Kidney epithelial cell (primary cell): Measurements from ENCODE around the gene ARIH2. TPM values are rescaled to one million over a fixed set of nuclear protein-coding genes. Genes with fewer than 3 reads are reported as not detected.

ENCODE experiments used
- DNase-seq: peaks from one replicate; pipeline ENCODE4 v3.0.0-alpha.2; 2010; ENCODE audit warnings: low read depth
- H3K27me3 ChIP-seq: 2 replicates; pipeline ENCODE4 v1.6.0; 2011; ENCODE audit warnings: low read length; ENCODE audit not compliant: control insufficient read depth, insufficient read depth
- H3K36me3 ChIP-seq: 2 replicates; pipeline ENCODE4 v1.5.1; 2011; ENCODE audit warnings: low read length; ENCODE audit not compliant: control insufficient read depth, insufficient read depth
- H3K4me3 ChIP-seq: 2 replicates; pipeline ENCODE4 v1.5.1; 2011; ENCODE audit warnings: low read depth, mild to moderate bottlenecking, control low read depth, low read length
- CTCF ChIP-seq: IDR thresholded peaks from 2 replicates; pipeline ENCODE4 v1.5.1; 2011; ENCODE audit warnings: mild to moderate bottlenecking, moderate library complexity, low read length, control low read depth, inconsistent platforms; ENCODE audit not compliant: insufficient read depth, poor library complexity, severe bottlenecking
- total RNA-seq: library from RNA; depleted of rRNA; stranded (reverse); fragments of >200 nt; gene quantifications from 2 replicates; pipeline ENCODE4 v1.2.3, GENCODE V29; 2015

The ARIH2 gene
- total RNA-seq, 1 donor from 2014 or later = 99.9 TPM

GRCh38 chr3:48963591-48963990 is 44.9 kb downstream of the ARIH2 start:
- TF ChIP-seq CTCF = no peak
- no peak overlapping the region for H3K4me3 ChIP-seq
- H3K36me3 ChIP-seq = peaks cover 2% of the 10 kb centered on the region
- DNase-seq = no peak
- H3K27me3 ChIP-seq = no peaks in the 10 kb centered on the region

DNA sequence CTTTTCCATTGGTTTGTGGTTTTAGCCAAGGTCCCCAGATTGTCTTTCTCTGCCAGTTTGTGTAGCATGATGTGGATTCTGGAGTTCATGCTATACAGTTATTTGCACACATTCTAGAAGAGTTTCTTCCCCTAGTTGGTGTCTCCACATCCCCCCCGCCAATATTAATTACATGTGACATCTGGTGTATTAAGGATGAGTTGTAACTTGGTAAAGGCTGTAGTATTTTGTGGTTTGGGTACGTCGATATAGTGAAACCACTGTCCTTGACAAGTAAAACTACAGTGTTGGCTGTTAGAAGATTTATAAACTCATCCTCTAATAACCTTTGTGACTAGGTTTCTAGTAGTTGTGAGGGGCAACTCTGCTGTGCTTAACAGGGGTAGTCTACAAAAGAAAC is 47.7 kb downstream of the ARIH2 start:
- H3K4me3 ChIP-seq = no peak overlapping the region
- peaks cover 4% of the 10 kb centered on the region for H3K36me3 ChIP-seq
- DNase-seq = no peak
- TF ChIP-seq CTCF = no peak
- no peaks in the 10 kb centered on the region for H3K27me3 ChIP-seq

DNA sequence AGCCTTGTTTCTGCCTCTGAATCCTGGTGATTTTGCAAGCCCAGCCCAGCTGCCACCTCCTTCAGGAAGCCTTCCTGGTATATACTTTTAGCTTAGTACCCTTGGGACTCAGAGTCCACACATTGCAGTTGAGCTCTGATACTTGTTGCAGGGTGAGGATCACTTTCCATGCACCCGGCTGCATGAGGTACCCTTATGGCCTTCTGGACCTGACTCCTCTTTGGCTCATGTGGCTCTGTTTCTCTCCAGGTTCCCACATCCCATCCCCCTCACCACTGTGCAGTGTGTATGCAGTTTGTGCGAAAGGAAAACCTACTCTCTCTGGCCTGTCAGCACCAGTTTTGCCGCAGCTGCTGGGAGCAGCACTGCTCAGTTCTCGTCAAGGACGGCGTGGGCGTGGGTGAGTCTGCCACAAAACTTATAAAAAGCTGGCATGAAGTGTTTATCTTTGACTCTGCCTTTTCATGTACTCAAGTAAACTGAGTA is 48.3 kb downstream of the ARIH2 start:
- no peaks in the 10 kb centered on the region for H3K27me3 ChIP-seq
- DNase-seq = no peak
- peaks cover 4% of the 10 kb centered on the region for H3K36me3 ChIP-seq
- no peak overlapping the region for H3K4me3 ChIP-seq
- TF ChIP-seq CTCF = no peak

- no peak for DNase-seq
- Histone ChIP-seq H3K4me3 (no peak overlapping the region), H3K36me3 (peaks cover 7% of the 10 kb centered on the region), H3K27me3 (no peaks in the 10 kb centered on the region)
- no peak for TF ChIP-seq CTCF
These were observed 51.9 kb downstream of the ARIH2 start for GRCh38 chr3:48970586-48970985.

DNA sequence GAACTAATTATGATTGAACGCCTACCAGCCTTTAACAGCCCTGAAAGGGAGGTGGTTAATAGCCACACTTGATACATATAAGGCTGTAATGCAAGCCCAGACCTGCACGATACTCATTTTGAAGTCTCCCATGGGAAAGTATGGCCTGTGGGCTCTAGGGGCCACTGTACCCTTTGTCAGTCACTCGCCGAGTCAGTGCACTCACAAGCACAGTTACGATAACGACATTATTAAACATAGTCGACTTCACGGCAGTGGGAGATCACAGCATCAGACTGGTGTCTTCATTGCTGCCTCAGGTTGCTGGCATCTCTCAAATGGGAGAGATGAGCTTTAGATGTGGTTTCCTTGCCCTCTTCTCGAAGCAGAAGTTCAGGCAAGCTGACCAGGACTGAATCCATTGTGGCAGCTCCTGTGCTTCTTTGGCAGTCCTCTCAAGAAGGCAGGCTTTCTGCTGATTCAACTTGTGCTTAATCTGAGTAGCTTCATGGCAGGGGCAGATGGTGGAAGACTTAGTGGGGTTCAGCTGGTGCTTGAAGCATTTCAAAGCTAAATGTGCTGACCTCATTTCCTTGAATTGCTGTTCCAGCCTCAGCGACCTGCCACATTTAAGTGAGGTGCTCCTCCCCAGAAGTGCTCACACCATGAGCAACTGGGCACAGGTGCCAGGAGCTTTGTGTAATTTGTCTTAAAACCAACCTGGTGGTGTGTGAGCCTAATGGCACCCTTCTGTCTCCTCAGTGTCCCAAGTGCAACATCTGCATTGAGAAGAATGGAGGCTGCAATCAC is 55.6 kb downstream of the ARIH2 start:
- no peaks in the 10 kb centered on the region for H3K27me3 ChIP-seq
- H3K36me3 ChIP-seq = peaks cover 7% of the 10 kb centered on the region
- DNase-seq = no peak
- H3K4me3 ChIP-seq = no peak overlapping the region
- TF ChIP-seq CTCF = no peak

DNA sequence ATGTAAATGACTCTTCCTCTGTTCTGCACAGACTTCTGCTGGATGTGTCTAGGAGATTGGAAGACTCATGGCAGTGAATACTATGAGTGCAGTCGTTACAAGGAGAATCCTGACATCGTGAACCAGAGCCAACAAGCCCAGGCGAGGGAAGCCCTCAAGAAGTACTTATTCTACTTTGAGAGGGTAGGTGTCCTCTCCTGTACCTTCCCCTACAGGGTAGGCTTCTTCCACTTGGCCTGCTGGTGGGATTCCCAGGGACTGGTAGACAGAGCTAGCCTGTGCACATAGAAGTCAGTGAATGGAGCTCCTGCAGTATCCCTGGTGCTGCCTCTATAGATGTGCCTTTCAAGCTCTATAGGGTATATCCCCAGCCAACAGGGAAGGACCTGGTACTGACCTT is 60.8 kb downstream of the ARIH2 start:
- no peak for DNase-seq
- no peaks in the 10 kb centered on the region for H3K27me3 ChIP-seq
- TF ChIP-seq CTCF = no peak
- H3K36me3 ChIP-seq = peaks cover 6% of the 10 kb centered on the region
- H3K4me3 ChIP-seq = no peak overlapping the region
